Ishikawa (cell line): ENCODE measurements around the gene TNIP2.

Experiments used
- CEBPB ChIP-seq: IDR thresholded peaks from 2 replicates; pipeline ENCODE4 v1.6.1; 2012
- CREB1 ChIP-seq: IDR thresholded peaks from 2 replicates; pipeline ENCODE4 v1.6.1; 2012; ENCODE audit warnings: low read depth
- EGR1 ChIP-seq: IDR thresholded peaks from 2 replicates; pipeline ENCODE4 v1.6.1; 2012
- EP300 ChIP-seq: IDR thresholded peaks from 2 replicates; pipeline ENCODE4 v1.6.1; 2012; ENCODE audit warnings: borderline replicate concordance
- FOXM1 ChIP-seq: IDR thresholded peaks from 2 replicates; pipeline ENCODE4 v1.6.1; 2012; ENCODE audit warnings: low read depth, borderline replicate concordance
- MAX ChIP-seq: IDR thresholded peaks from 2 replicates; pipeline ENCODE4 v1.6.1; 2012
- NFIC ChIP-seq: IDR thresholded peaks from 2 replicates; pipeline ENCODE4 v1.6.1; 2012
- RAD21 ChIP-seq: IDR thresholded peaks from 2 replicates; pipeline ENCODE4 v1.6.1; 2012; ENCODE audit warnings: low read depth
- TAF1 ChIP-seq: IDR thresholded peaks from 2 replicates; pipeline ENCODE4 v1.6.1; 2012; ENCODE audit warnings: low read depth, mild to moderate bottlenecking
- TCF12 ChIP-seq: IDR thresholded peaks from 2 replicates; pipeline ENCODE4 v1.6.1; 2012; ENCODE audit warnings: low read depth
- TEAD4 ChIP-seq: IDR thresholded peaks from 2 replicates; pipeline ENCODE4 v1.6.1; 2012
- USF1 ChIP-seq: IDR thresholded peaks from 2 replicates; pipeline ENCODE4 v1.6.1; 2012
- YY1 ChIP-seq: IDR thresholded peaks from 2 replicates; pipeline ENCODE4 v1.6.1; 2012; ENCODE audit warnings: low read depth
- ZBTB7A ChIP-seq: IDR thresholded peaks from 2 replicates; pipeline ENCODE4 v1.6.1; 2012; ENCODE audit warnings: low read depth
- TF ChIP-seq, protein P1 (sequence below): IDR thresholded peaks from 2 replicates; pipeline ENCODE4 v1.6.1; 2012; ENCODE audit warnings: low read depth, mild to moderate bottlenecking

TNIP2 gene

DNA sequence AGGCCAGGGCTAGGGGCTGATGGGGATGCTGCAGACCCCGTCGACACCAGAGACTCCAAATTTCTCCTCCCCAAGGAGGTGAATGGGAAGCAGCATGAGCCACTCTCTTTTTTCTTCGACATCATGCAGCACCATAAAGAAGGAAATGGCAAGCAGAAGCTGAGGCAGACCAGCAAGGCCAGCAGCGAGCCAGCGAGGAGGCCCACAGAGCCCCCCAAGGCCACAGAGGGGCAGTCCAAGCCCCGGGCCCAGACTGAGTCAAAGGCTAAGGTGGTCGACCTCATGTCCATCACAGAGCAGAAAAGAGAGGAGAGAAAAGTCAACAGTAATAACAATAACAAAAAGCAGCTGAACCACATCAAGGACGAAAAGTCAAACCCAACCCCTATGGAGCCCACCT is 56.1 kb downstream of the TNIP2 start:
- TF ChIP-seq USF1 = no peak
- TF ChIP-seq, protein P1, sequence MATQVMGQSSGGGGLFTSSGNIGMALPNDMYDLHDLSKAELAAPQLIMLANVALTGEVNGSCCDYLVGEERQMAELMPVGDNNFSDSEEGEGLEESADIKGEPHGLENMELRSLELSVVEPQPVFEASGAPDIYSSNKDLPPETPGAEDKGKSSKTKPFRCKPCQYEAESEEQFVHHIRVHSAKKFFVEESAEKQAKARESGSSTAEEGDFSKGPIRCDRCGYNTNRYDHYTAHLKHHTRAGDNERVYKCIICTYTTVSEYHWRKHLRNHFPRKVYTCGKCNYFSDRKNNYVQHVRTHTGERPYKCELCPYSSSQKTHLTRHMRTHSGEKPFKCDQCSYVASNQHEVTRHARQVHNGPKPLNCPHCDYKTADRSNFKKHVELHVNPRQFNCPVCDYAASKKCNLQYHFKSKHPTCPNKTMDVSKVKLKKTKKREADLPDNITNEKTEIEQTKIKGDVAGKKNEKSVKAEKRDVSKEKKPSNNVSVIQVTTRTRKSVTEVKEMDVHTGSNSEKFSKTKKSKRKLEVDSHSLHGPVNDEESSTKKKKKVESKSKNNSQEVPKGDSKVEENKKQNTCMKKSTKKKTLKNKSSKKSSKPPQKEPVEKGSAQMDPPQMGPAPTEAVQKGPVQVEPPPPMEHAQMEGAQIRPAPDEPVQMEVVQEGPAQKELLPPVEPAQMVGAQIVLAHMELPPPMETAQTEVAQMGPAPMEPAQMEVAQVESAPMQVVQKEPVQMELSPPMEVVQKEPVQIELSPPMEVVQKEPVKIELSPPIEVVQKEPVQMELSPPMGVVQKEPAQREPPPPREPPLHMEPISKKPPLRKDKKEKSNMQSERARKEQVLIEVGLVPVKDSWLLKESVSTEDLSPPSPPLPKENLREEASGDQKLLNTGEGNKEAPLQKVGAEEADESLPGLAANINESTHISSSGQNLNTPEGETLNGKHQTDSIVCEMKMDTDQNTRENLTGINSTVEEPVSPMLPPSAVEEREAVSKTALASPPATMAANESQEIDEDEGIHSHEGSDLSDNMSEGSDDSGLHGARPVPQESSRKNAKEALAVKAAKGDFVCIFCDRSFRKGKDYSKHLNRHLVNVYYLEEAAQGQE = no peak
- no peak for TF ChIP-seq YY1
- TF ChIP-seq EP300 = no peak
- no peak for TF ChIP-seq ZBTB7A
- no peak for TF ChIP-seq EGR1
- TF ChIP-seq NFIC = no peak
- TF ChIP-seq TCF12 = no peak
- no peak for TF ChIP-seq RAD21
- no peak for TF ChIP-seq CREB1
- TF ChIP-seq FOXM1 = no peak
- no peak for TF ChIP-seq TEAD4

DNA sequence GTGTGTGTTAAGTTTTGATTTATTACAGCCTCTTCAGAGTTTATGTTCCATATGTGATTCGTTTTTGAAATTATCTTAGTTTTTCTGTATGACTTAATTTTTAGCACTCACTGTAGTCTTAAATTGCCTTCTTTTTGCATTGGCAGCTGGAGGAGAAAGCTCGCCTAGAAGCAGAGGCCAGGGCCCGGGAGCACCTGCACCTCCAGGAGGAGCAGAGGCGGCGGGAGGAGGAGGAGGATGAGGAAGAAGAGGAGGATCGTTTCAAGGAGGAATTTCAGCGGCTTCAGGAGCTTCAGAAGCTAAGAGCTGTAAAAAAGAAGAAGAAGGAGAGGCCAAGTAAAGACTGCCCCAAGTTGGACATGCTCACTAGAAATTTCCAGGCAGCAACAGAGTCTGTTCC is 56.6 kb downstream of the TNIP2 start:
- TF ChIP-seq, protein P1 = no peak
- TF ChIP-seq TCF12 = no peak
- TF ChIP-seq RAD21 = no peak
- no peak for TF ChIP-seq USF1
- no peak for TF ChIP-seq FOXM1
- no peak for TF ChIP-seq ZBTB7A
- TF ChIP-seq CREB1 = no peak
- no peak for TF ChIP-seq MAX
- TF ChIP-seq EGR1 = no peak

GRCh38 chr4:2698951-2699505 is 57.1 kb downstream of the TNIP2 start:
- TF ChIP-seq, protein P1 = no peak
- no peak for TF ChIP-seq USF1
- no peak for TF ChIP-seq EP300
- no peak for TF ChIP-seq EGR1
- TF ChIP-seq ZBTB7A = no peak
- TF ChIP-seq MAX = no peak
- no peak for TF ChIP-seq YY1
- TF ChIP-seq CREB1 = no peak

DNA sequence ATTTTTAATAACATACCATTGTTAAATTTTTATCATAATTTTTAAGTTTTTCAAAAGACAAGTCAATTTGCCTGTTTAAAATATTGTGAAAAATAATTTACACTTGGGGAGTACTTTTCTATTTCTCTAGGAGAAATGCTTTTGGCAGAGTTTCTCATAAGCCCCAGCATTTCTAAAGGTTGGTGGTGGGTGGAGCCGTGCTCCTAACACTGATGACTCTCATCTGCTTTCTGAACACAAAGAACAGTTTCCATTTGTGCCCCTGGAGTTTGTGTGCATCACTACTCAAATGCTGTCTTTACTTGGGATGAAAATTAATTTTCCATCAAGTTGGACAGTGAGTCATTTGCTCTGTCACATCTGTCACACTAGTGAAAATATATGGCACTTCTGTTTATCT is 57.6 kb downstream of the TNIP2 start:
- TF ChIP-seq TCF12 (no peak), EGR1 (no peak), CEBPB (no peak), FOXM1 (no peak), ZBTB7A (no peak), MAX (no peak), TEAD4 (no peak), EP300 (no peak), USF1 (no peak), TAF1 (no peak), RAD21 (no peak), YY1 (no peak), NFIC (no peak), CREB1 (no peak)
- TF ChIP-seq, protein P1 = no peak
